ENCODE results near the gene LPP.

The LPP gene

DNA sequence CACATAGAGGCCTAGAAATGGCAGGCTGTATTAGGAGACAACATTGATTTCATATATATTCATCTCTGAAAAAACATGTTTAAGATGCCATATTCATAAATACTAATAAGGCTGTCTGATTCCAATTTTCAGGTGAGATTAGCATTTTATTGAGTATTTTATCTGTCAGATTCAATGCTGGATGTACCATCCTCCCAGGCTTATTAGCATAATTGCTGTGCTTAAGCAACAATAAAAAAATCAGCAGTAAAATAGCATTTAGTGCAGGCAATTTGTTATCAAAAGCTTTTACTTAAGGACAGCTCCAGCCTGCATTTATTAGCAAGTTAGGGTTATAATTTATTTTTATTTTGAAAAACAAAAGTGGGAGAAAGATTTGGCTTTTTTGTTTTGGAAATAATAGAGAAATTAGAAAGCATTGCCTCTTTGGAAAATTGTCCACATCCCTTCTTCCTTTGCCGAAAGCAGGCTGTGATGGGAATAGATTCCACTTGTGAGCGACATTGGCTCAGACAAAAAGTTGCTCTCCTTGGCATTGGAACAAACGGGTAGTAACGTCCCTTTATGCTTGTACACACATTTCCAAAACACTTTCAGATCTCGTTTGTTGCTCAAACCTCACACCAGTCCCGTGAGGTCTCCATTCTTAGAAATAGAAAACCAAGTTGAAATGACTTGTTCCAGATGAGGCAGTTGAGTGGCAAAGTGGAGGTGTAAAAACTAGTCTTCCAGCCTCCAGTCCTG, 134.0 kb downstream of the LPP start:
- TF ChIP-seq, protein P1, sequence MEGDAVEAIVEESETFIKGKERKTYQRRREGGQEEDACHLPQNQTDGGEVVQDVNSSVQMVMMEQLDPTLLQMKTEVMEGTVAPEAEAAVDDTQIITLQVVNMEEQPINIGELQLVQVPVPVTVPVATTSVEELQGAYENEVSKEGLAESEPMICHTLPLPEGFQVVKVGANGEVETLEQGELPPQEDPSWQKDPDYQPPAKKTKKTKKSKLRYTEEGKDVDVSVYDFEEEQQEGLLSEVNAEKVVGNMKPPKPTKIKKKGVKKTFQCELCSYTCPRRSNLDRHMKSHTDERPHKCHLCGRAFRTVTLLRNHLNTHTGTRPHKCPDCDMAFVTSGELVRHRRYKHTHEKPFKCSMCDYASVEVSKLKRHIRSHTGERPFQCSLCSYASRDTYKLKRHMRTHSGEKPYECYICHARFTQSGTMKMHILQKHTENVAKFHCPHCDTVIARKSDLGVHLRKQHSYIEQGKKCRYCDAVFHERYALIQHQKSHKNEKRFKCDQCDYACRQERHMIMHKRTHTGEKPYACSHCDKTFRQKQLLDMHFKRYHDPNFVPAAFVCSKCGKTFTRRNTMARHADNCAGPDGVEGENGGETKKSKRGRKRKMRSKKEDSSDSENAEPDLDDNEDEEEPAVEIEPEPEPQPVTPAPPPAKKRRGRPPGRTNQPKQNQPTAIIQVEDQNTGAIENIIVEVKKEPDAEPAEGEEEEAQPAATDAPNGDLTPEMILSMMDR (IDR thresholded peaks at IDR 0.05; ENCODE audit: low read depth, low read length, missing control alignments), result no peak
- Histone ChIP-seq H3K36me3 (replicated peaks) (no peaks in the 10 kb centered on the region), H3K27ac (no peak overlapping the region), H3K27me3 (replicated peaks) (no peaks in the 10 kb centered on the region), H3K4me3 (ENCODE audit: low read depth, low read length) (no peak overlapping the region)
- in situ Hi-C loops (cut with HindIII; ENCODE audit: low pct_ligation_motif_present, low sequenced_read_pairs), result loop anchor here (25.0 kb wide), 1 partner anchor 551 kb away; the partner anchor contains the start of gene BCL6
- no peak for DNase-seq

- H3K27ac ChIP-seq, result no peak overlapping the region
- no peak for DNase-seq
- no peaks in the 10 kb centered on the region for H3K27me3 ChIP-seq (replicated peaks)
- H3K4me3 ChIP-seq (ENCODE audit: low read depth, low read length), result no peak overlapping the region
- in situ Hi-C loops (cut with HindIII; ENCODE audit: low pct_ligation_motif_present, low sequenced_read_pairs), result loop anchor here (25.0 kb wide), 1 partner anchor 555 kb away; the partner anchor contains the start of gene BCL6
- no peaks in the 10 kb centered on the region for H3K36me3 ChIP-seq (replicated peaks)
- TF ChIP-seq, protein P1 (IDR thresholded peaks at IDR 0.05; ENCODE audit: low read depth, low read length, missing control alignments), result no peak
Measured at GRCh38 chr3:188292251-188292650, 138.3 kb downstream of the LPP start.

DNA sequence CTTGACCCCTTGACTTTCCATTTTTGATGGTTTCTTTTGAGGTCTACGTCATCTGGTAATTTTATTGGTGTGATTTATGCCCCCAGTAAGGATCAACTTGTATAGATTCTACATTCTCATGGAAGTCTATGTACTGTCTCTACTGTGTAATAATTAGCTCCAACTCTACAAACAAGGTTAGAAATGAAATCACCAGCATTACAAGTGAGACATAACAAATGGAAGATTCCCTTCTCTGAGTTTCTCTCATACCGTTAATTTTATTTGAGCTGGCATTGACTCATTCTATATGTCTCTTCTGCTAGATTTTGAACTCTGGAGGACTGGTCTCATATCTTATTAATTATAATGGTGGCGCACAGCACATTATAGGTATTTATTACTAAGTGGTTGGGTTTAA, 138.9 kb downstream of the LPP start:
- Histone ChIP-seq H3K27ac (no peak overlapping the region), H3K27me3 (replicated peaks) (no peaks in the 10 kb centered on the region), H3K36me3 (replicated peaks) (no peaks in the 10 kb centered on the region), H3K4me3 (ENCODE audit: low read depth, low read length) (no peak overlapping the region)
- TF ChIP-seq, protein P1 (IDR thresholded peaks at IDR 0.05; ENCODE audit: low read depth, low read length, missing control alignments), result no peak
- no peak for DNase-seq
- in situ Hi-C loops (cut with HindIII; ENCODE audit: low pct_ligation_motif_present, low sequenced_read_pairs), result loop anchor here (25.0 kb wide), 1 partner anchor 556 kb away; the partner anchor contains the start of gene BCL6

GRCh38 chr3:188294113-188294512, 140.2 kb downstream of the LPP start:
- Histone ChIP-seq H3K27ac (peak overlapping the region; percentile 82), H3K36me3 (replicated peaks) (no peaks in the 10 kb centered on the region), H3K27me3 (replicated peaks) (no peaks in the 10 kb centered on the region), H3K4me3 (ENCODE audit: low read depth, low read length) (no peak overlapping the region)
- in situ Hi-C loops (cut with HindIII; ENCODE audit: low pct_ligation_motif_present, low sequenced_read_pairs), result loop anchor here (25.0 kb wide), 1 partner anchor 557 kb away; the partner anchor contains the start of gene BCL6
- TF ChIP-seq, protein P1 (IDR thresholded peaks at IDR 0.05; ENCODE audit: low read depth, low read length, missing control alignments), result no peak
- DNase-seq, result no peak

DNA sequence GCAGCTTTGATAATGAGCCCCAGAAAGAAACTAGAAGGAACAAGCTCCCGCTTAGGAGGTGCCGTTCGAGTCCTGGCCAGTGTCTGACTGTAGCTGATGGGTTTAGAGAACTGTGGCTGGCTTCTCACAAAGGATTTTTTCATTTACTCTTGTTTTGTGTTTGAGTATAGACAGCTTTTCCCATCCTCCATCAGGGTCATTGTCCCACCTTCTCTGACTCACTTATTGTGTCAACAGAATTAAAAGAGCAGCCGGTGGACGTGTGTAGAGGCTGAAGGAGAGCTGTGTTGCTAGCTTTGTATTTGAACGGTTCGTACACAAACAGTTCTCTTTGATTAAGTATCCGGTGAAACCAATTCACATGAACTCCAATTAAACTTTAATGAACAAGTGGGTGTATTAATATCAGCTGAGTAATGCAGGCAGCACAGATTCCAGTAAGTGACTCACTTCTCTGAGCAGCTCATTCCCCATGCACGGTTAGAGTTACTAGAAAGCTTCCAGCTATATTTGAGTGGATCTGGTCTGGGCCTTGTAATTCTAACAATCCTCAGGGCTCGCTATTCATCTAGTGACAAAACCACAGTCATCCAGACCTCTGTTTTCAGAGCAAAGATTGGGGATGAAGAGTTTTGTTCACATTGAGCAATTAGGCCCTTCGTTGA, 141.0 kb downstream of the LPP start:
- H3K27me3 ChIP-seq (replicated peaks), result no peaks in the 10 kb centered on the region
- TF ChIP-seq, protein P1 (IDR thresholded peaks at IDR 0.05; ENCODE audit: low read depth, low read length, missing control alignments), result no peak
- DNase-seq, result peak; percentile 93
- peak overlapping the region; percentile 82 for H3K27ac ChIP-seq
- in situ Hi-C loops (cut with HindIII; ENCODE audit: low pct_ligation_motif_present, low sequenced_read_pairs), result loop anchor here (25.0 kb wide), 1 partner anchor 558 kb away; the partner anchor contains the start of gene BCL6
- H3K4me3 ChIP-seq (ENCODE audit: low read depth, low read length), result peak overlapping the region; percentile 6
- no peaks in the 10 kb centered on the region for H3K36me3 ChIP-seq (replicated peaks)
